ENCODE data around the gene AMN.

GRCh38 chr14:102873131-102873530 lies 49.3 kb upstream of the AMN start:
- TF ChIP-seq CTCF (IDR thresholded peaks at IDR 0.05) = no peak
- TF ChIP-seq POLR2A (IDR thresholded peaks at IDR 0.05; ENCODE audit: low read depth) = no peak
- TF ChIP-seq POLR2AphosphoS5 (IDR thresholded peaks at IDR 0.05) = no peak
- no peak for TF ChIP-seq EP300 (IDR thresholded peaks at IDR 0.05)
